ENCODE data around the gene CC2D1B. TPM values are rescaled to one million over a fixed set of nuclear protein-coding genes. Genes with fewer than 3 reads are reported as not detected.

CC2D1B gene
- polyA plus RNA-seq, 1 experiment: 18.9 TPM

DNA sequence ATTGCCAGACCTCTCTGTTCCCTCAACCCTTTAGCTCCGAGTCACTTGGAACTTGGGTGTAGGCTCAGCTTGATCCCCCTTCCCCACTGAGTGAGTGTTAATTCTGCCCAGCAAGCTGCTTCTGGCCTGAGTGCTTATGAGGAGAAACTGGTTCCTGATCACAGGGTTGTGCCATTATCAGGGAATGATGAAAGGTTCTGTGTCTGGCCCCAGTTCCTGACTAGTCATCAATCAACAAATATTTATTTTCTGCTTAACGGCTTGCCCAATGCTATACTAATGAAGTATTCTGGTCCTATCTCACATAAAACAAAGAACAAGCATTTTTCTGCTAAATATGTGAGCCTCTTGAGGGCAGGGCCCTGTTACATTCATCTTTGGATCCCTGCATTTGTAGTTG lies 20.8 kb downstream of the CC2D1B start:
- no peaks in the 10 kb centered on the region for H3K27me3 ChIP-seq (ENCODE audit: control insufficient read depth, insufficient read depth, low read length)
- no peak overlapping the region for H3K4me3 ChIP-seq (ENCODE audit: low read depth, low read length)
- TF ChIP-seq, protein P1, sequence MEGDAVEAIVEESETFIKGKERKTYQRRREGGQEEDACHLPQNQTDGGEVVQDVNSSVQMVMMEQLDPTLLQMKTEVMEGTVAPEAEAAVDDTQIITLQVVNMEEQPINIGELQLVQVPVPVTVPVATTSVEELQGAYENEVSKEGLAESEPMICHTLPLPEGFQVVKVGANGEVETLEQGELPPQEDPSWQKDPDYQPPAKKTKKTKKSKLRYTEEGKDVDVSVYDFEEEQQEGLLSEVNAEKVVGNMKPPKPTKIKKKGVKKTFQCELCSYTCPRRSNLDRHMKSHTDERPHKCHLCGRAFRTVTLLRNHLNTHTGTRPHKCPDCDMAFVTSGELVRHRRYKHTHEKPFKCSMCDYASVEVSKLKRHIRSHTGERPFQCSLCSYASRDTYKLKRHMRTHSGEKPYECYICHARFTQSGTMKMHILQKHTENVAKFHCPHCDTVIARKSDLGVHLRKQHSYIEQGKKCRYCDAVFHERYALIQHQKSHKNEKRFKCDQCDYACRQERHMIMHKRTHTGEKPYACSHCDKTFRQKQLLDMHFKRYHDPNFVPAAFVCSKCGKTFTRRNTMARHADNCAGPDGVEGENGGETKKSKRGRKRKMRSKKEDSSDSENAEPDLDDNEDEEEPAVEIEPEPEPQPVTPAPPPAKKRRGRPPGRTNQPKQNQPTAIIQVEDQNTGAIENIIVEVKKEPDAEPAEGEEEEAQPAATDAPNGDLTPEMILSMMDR (IDR thresholded peaks at IDR 0.05; ENCODE audit: insufficient read depth, low read depth, low read length): no peak
- no peaks in the 10 kb centered on the region for H3K36me3 ChIP-seq (ENCODE audit: control insufficient read depth, insufficient read depth, low read length)
- POLR2A ChIA-PET: no interaction called here
- DNase-seq (ENCODE audit: low read depth): no peak
- CTCF ChIA-PET: interaction anchor here (0.9 kb wide), 1 partner anchor 217 kb away, joined by 3 read pairs; no protein-coding TSS in a partner anchor

DNA sequence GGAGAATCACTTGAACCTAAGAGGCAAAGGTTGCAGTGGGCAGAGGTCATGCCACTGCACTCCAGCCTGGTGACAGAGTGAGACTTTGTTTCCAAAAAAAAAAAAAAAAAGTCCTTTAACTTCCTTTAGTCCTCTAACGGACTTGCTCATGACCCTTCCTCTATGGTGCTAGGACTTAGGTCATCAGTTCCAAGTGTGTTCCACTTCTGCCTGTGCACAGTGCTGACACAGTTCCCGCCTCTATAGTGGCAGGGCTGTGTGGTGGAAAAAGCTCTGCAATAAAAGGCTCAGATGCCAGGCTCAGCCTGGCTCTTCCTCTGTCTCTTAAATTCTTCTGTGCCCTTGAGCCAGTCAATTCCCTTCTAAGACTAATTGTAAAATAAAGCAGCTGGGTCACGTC lies 22.0 kb downstream of the CC2D1B start:
- ChIA-PET POLR2A (interaction anchor here (0.6 kb wide), 1 partner anchor 447 kb away, joined by 3 read pairs; no protein-coding TSS in a partner anchor), CTCF (no interaction called here)
- Histone ChIP-seq H3K36me3 (ENCODE audit: control insufficient read depth, insufficient read depth, low read length) (no peaks in the 10 kb centered on the region), H3K27me3 (ENCODE audit: control insufficient read depth, insufficient read depth, low read length) (no peaks in the 10 kb centered on the region), H3K4me3 (ENCODE audit: low read depth, low read length) (no peak overlapping the region)
- TF ChIP-seq, protein P1 (IDR thresholded peaks at IDR 0.05; ENCODE audit: insufficient read depth, low read depth, low read length): no peak
- DNase-seq (ENCODE audit: low read depth): no peak

DNA sequence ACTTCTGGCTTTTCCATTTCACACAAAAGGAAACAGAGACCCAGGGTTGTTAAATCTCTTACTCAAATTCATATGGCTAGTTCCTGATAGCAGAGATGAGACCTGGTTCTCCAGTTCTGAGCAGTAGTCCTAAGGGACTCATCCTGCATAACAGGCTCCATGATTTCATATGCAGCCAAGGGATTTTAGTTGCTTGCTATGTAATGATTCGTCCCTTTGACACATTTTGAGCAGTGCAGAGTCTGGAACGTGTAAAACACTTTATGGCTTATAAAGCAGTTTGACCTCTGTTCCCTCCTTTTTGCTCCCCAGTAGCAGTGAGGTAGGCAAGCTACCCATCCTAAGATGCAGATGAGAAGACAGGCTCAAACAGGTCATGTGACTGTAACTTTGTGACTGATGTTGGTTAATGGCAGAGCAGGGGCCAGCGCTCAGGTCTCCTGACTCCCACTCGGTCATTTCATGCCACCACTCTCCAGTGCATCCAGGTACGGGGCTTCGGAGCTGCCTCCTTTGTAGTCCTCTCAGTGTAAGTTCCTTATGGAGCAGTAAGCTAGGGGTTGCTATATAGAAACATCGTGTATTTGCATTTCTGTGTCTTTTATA lies 24.2 kb downstream of the CC2D1B start:
- Histone ChIP-seq H3K4me3 (ENCODE audit: low read depth, low read length) (no peak overlapping the region), H3K36me3 (ENCODE audit: control insufficient read depth, insufficient read depth, low read length) (no peaks in the 10 kb centered on the region), H3K27me3 (ENCODE audit: control insufficient read depth, insufficient read depth, low read length) (no peaks in the 10 kb centered on the region)
- POLR2A ChIA-PET: no interaction called here
- no peak for DNase-seq (ENCODE audit: low read depth)
- CTCF ChIA-PET: interaction anchor here (0.9 to 1.2 kb wide), 2 partner anchors 9 to 16 kb away, joined by 3 read pairs; no protein-coding TSS in a partner anchor
- TF ChIP-seq, protein P1 (IDR thresholded peaks at IDR 0.05; ENCODE audit: insufficient read depth, low read depth, low read length): no peak

DNA sequence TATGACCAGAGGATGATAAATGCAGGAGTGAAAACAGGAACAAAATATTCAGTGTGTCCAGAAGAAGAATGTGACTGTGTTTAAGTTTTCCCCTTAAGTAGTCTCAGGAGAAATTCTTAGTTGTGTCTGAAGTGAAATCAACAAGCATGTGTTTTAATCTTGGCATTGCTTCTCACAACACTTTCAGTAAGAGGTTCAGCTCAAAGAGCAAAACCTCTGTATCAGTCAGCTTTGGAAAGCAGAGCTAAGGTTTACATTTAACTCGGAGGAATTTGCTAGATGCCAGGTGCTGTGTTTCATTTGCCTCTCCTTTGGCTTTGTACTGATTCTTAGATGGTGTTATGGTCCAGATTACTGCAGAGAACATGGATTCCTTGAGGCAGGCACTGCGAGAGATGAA lies 28.6 kb downstream of the CC2D1B start:
- Histone ChIP-seq H3K36me3 (ENCODE audit: control insufficient read depth, insufficient read depth, low read length) (no peaks in the 10 kb centered on the region), H3K4me3 (ENCODE audit: low read depth, low read length) (no peak overlapping the region), H3K27me3 (ENCODE audit: control insufficient read depth, insufficient read depth, low read length) (no peaks in the 10 kb centered on the region)
- TF ChIP-seq, protein P1 (IDR thresholded peaks at IDR 0.05; ENCODE audit: insufficient read depth, low read depth, low read length): no peak
- ChIA-PET CTCF (no interaction called here), POLR2A (no interaction called here)
- no peak for DNase-seq (ENCODE audit: low read depth)

DNA sequence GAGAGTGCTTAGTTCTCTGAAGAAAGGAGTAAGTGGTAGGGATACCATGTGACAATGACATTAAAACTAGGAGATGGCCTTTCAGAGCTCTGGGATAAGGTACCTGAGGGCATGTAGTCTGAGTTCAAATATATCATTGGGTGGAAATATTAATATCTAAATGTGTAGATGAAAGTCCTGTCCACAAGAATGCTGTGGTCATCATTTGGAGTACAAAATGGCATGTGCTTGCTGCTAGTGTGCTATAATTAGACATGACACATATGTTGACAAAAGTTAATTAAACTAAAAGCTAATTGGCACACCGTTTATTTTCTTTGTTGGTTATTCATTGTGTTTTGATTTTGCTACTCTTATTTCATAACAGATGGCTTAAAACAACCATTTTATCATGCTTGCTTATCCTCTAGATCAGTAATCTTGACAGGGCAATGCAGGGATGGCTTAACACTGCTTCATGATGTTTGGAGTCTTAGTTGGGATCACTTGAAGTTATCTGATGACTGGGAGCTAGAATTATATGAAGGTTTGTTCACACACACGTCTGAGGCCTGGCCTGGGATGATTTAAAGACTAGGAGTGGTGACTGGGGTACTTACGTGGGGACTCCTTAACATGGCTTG lies 31.0 kb downstream of the CC2D1B start:
- POLR2A ChIA-PET: interaction anchor here (0.6 kb wide), 1 partner anchor 437 kb away, joined by 8 read pairs; no protein-coding TSS in a partner anchor
- CTCF ChIA-PET: no interaction called here
- DNase-seq (ENCODE audit: low read depth): no peak

More for the DNA sequence above, 31.0 kb downstream of the CC2D1B start:
- H3K4me3 ChIP-seq (ENCODE audit: low read depth, low read length): no peak overlapping the region
- TF ChIP-seq, protein P1 (IDR thresholded peaks at IDR 0.05; ENCODE audit: insufficient read depth, low read depth, low read length): no peak
- no peaks in the 10 kb centered on the region for H3K36me3 ChIP-seq (ENCODE audit: control insufficient read depth, insufficient read depth, low read length)
- no peaks in the 10 kb centered on the region for H3K27me3 ChIP-seq (ENCODE audit: control insufficient read depth, insufficient read depth, low read length)
